GM10266 (cell line): Measurements from ENCODE around the gene NME7.
A peak's percentile ranks its signal among the peaks of the same experiment; 100 is the strongest.

Experiments
- DNase-seq: peaks from one replicate; pipeline ENCODE4 v3.0.0; 2012; ENCODE audit errors: extremely low spot score
- CTCF ChIP-seq: IDR thresholded peaks from 2 replicates; pipeline ENCODE4 v1.5.1; 2012; ENCODE audit warnings: mild to moderate bottlenecking, low read depth; ENCODE audit not compliant: control insufficient read depth, insufficient read depth; ENCODE audit errors: missing control alignments

Gene NME7

GRCh38 chr1:169100208-169100607 is 267.4 kb downstream of the NME7 start:
- TF ChIP-seq CTCF = no peak
- DNase-seq = no peak

- no peak for TF ChIP-seq CTCF
- no peak for DNase-seq
These were observed 268.0 kb downstream of the NME7 start for GRCh38 chr1:169099561-169099960.

- no peak for DNase-seq
- no peak for TF ChIP-seq CTCF
These were observed 269.2 kb downstream of the NME7 start for GRCh38 chr1:169098380-169098779.

- no peak for DNase-seq
- no peak for TF ChIP-seq CTCF
These were observed 272.6 kb downstream of the NME7 start for GRCh38 chr1:169094897-169095569.

GRCh38 chr1:169092399-169092798 is 275.2 kb downstream of the NME7 start:
- no peak for DNase-seq
- TF ChIP-seq CTCF = no peak

GRCh38 chr1:169091480-169091941 is 276.1 kb downstream of the NME7 start:
- peak; percentile 42 for DNase-seq
- TF ChIP-seq CTCF = no peak

GRCh38 chr1:169090900-169091311 is 276.7 kb downstream of the NME7 start:
- no peak for DNase-seq
- no peak for TF ChIP-seq CTCF
